NCI-H2081 (cell line): ENCODE data around the gene TMEM233.
A peak's percentile ranks its signal among the peaks of the same experiment; 100 is the strongest.
"Not testable (repeated sequence)": the region's sequence is repeated elsewhere in the genome, so short reads cannot be mapped to it uniquely, and the experiment has no call there.

Source experiments
- DNase-seq, 2 experiments: peaks; one replicate each; lab custom pipeline; 2025; lab: John Stamatoyannopoulos, UW

TMEM233 gene

GRCh38 chr12:119609358-119609757 is 15.8 kb downstream of the TMEM233 start:
- DNase-seq = no peak

- no peak for DNase-seq
These were observed 19.9 kb downstream of the TMEM233 start for GRCh38 chr12:119613319-119613936.

- DNase-seq = no peak
These were observed 21.1 kb downstream of the TMEM233 start for GRCh38 chr12:119614705-119615104.

GRCh38 chr12:119615518-119616475 is 22.2 kb downstream of the TMEM233 start:
- DNase-seq = no peak

GRCh38 chr12:119618328-119618896 is 24.8 kb downstream of the TMEM233 start:
- not testable (repeated sequence) for DNase-seq

- no peak for DNase-seq
These were observed 26.9 kb downstream of the TMEM233 start for GRCh38 chr12:119620490-119620889.

GRCh38 chr12:119621878-119622277 is 28.3 kb downstream of the TMEM233 start:
- DNase-seq = no peak

- peak; percentile 5 to 35 for DNase-seq
These were observed 31.4 kb downstream of the TMEM233 start for GRCh38 chr12:119624966-119625365.

- DNase-seq = no peak
These were observed 33.6 kb downstream of the TMEM233 start for GRCh38 chr12:119627019-119627643.

- DNase-seq = no peak
These were observed 34.1 kb downstream of the TMEM233 start for GRCh38 chr12:119627686-119628085.

- no peak for DNase-seq
These were observed 36.7 kb downstream of the TMEM233 start for GRCh38 chr12:119630223-119630780.

GRCh38 chr12:119630962-119631550 is 37.5 kb downstream of the TMEM233 start:
- no peak for DNase-seq

- no peak for DNase-seq
These were observed 38.5 kb downstream of the TMEM233 start for GRCh38 chr12:119631930-119632678.

GRCh38 chr12:119634743-119635142 is 41.2 kb downstream of the TMEM233 start:
- DNase-seq = no peak

- DNase-seq = no peak
These were observed 49.4 kb downstream of the TMEM233 start for GRCh38 chr12:119642986-119643385.

GRCh38 chr12:119644930-119645329 is 51.4 kb downstream of the TMEM233 start:
- no peak for DNase-seq

GRCh38 chr12:119645535-119646059 is 52.0 kb downstream of the TMEM233 start:
- DNase-seq = no peak

GRCh38 chr12:119649202-119649808 is 55.7 kb downstream of the TMEM233 start:
- DNase-seq = peak; percentile 15 to 18

- no peak for DNase-seq
These were observed 59.1 kb downstream of the TMEM233 start for GRCh38 chr12:119652665-119653064.

- DNase-seq = not testable (repeated sequence)
These were observed 63.4 kb downstream of the TMEM233 start for GRCh38 chr12:119657001-119657400.
